HG02623 (cell line): ENCODE data around the gene VWCE.
A peak's percentile ranks its signal among the peaks of the same experiment; 100 is the strongest.

Experiments
- ATAC-seq: cut with Tn5 transposase; IDR thresholded peaks from one replicate; pipeline ENCODE4 v1.9.1; 2021; ENCODE audit warnings: moderate library complexity; ENCODE audit not compliant: unreplicated experiment

VWCE gene

GRCh38 chr11:61294717-61295595 lies at the start of gene VWCE:
Gene VWCE, minus strand, starts transcription at chr11:61295316. Its CDS starts 279 bp downstream, at chr11:61295037.
- ATAC-seq, result peak; percentile 53

- no peak for ATAC-seq
Measured at GRCh38 chr11:61343792-61344745, 49.0 kb upstream of the VWCE start.

GRCh38 chr11:61342207-61342803 lies 47.2 kb upstream of the VWCE start:
- ATAC-seq, result no peak

GRCh38 chr11:61341706-61342105 lies 46.6 kb upstream of the VWCE start:
- ATAC-seq, result no peak

- no peak for ATAC-seq
Measured at GRCh38 chr11:61340979-61341378, 45.9 kb upstream of the VWCE start.

- no peak for ATAC-seq
Measured at GRCh38 chr11:61339490-61339878, 44.4 kb upstream of the VWCE start.

- ATAC-seq, result no peak
Measured at GRCh38 chr11:61338783-61339489, 43.8 kb upstream of the VWCE start.

GRCh38 chr11:61337706-61338470 lies 42.8 kb upstream of the VWCE start:
- no peak for ATAC-seq

- peak; percentile 35 for ATAC-seq
Measured at GRCh38 chr11:61336171-61336935, 41.2 kb upstream of the VWCE start.

- no peak for ATAC-seq
Measured at GRCh38 chr11:61335355-61335710, 40.2 kb upstream of the VWCE start.

- ATAC-seq, result no peak
Measured at GRCh38 chr11:61334434-61335354, 39.6 kb upstream of the VWCE start.

- no peak for ATAC-seq
Measured at GRCh38 chr11:61333550-61334433, 38.7 kb upstream of the VWCE start.

- ATAC-seq, result peak; percentile 91
Measured at GRCh38 chr11:61332797-61333549, 37.9 kb upstream of the VWCE start, which contains the start of the genes DDB1 and TKFC. Gene DDB1, minus strand, starts transcription at chr11:61333105. Its CDS starts 137 bp downstream, at chr11:61332968. Gene TKFC, plus strand, starts transcription at chr11:61333228. Its CDS starts 1,501 bp downstream, at chr11:61334729.

GRCh38 chr11:61332281-61332796 lies 37.2 kb upstream of the VWCE start:
- ATAC-seq, result no peak

GRCh38 chr11:61331651-61332050 lies 36.5 kb upstream of the VWCE start:
- no peak for ATAC-seq

- no peak for ATAC-seq
Measured at GRCh38 chr11:61329871-61330270, 34.8 kb upstream of the VWCE start.
